Measurements from ENCODE around the gene SRSF11. TPM values are rescaled to one million over a fixed set of nuclear protein-coding genes. Genes with fewer than 3 reads are reported as not detected.
"Not testable (repeated sequence)": the region's sequence is repeated elsewhere in the genome, so short reads cannot be mapped to it uniquely, and the experiment has no call there.

SRSF11 gene
- polyA plus RNA-seq, 3 donors: 325 to 505 (median 435) TPM

GRCh38 chr1:70206833-70207232, 14.3 kb upstream of the SRSF11 start:
- not testable (repeated sequence) for DNase-seq (ENCODE audit: extremely low read depth in 1 of 11, low read depth in 9 of 11, low spot score in 4 of 11)

GRCh38 chr1:70207492-70207891, 13.7 kb upstream of the SRSF11 start:
- DNase-seq (ENCODE audit: extremely low read depth in 1 of 11, low read depth in 9 of 11, low spot score in 4 of 11): no peak

GRCh38 chr1:70208292-70208691, 12.9 kb upstream of the SRSF11 start:
- no peak for DNase-seq (ENCODE audit: extremely low read depth in 1 of 11, low read depth in 9 of 11, low spot score in 4 of 11)

- DNase-seq (ENCODE audit: extremely low read depth in 1 of 11, low read depth in 9 of 11, low spot score in 4 of 11): no peak
Measured at GRCh38 chr1:70210820-70211219, 10.4 kb upstream of the SRSF11 start.

GRCh38 chr1:70211541-70211940, 9.6 kb upstream of the SRSF11 start:
- DNase-seq (ENCODE audit: extremely low read depth in 1 of 11, low read depth in 9 of 11, low spot score in 4 of 11): no peak

- no peak for DNase-seq (ENCODE audit: extremely low read depth in 1 of 11, low read depth in 9 of 11, low spot score in 4 of 11)
Measured at GRCh38 chr1:70220015-70220414, 1.2 kb upstream of the SRSF11 start.

GRCh38 chr1:70220517-70221237, 503 bp upstream of the SRSF11 start:
- no peak for DNase-seq (ENCODE audit: extremely low read depth in 1 of 11, low read depth in 9 of 11, low spot score in 4 of 11)

GRCh38 chr1:70222716-70223235, 1.6 kb downstream of the SRSF11 start:
- DNase-seq (ENCODE audit: extremely low read depth in 1 of 11, low read depth in 9 of 11, low spot score in 4 of 11): no peak

- DNase-seq (ENCODE audit: extremely low read depth in 1 of 11, low read depth in 9 of 11, low spot score in 4 of 11): no peak
Measured at GRCh38 chr1:70224954-70225353, 3.8 kb downstream of the SRSF11 start.

- no peak for DNase-seq (ENCODE audit: extremely low read depth in 1 of 11, low read depth in 9 of 11, low spot score in 4 of 11)
Measured at GRCh38 chr1:70227439-70227838, 6.3 kb downstream of the SRSF11 start.

GRCh38 chr1:70228670-70229069, 7.5 kb downstream of the SRSF11 start:
- no peak for DNase-seq (ENCODE audit: extremely low read depth in 1 of 11, low read depth in 9 of 11, low spot score in 4 of 11)

GRCh38 chr1:70231475-70231874, 10.3 kb downstream of the SRSF11 start:
- DNase-seq (ENCODE audit: extremely low read depth in 1 of 11, low read depth in 9 of 11, low spot score in 4 of 11): no peak

GRCh38 chr1:70234733-70235132, 13.6 kb downstream of the SRSF11 start:
- no peak for DNase-seq (ENCODE audit: extremely low read depth in 1 of 11, low read depth in 9 of 11, low spot score in 4 of 11)

- no peak for DNase-seq (ENCODE audit: extremely low read depth in 1 of 11, low read depth in 9 of 11, low spot score in 4 of 11)
Measured at GRCh38 chr1:70239940-70240339, 18.8 kb downstream of the SRSF11 start.

- DNase-seq (ENCODE audit: extremely low read depth in 1 of 11, low read depth in 9 of 11, low spot score in 4 of 11): no peak
Measured at GRCh38 chr1:70247122-70247521, 25.9 kb downstream of the SRSF11 start.

- no peak for DNase-seq (ENCODE audit: extremely low read depth in 1 of 11, low read depth in 9 of 11, low spot score in 4 of 11)
Measured at GRCh38 chr1:70247768-70248167, 26.6 kb downstream of the SRSF11 start.

- no peak for DNase-seq (ENCODE audit: extremely low read depth in 1 of 11, low read depth in 9 of 11, low spot score in 4 of 11)
Measured at GRCh38 chr1:70248729-70249128, 27.5 kb downstream of the SRSF11 start.

GRCh38 chr1:70256664-70257063, 35.5 kb downstream of the SRSF11 start:
- no peak for DNase-seq (ENCODE audit: extremely low read depth in 1 of 11, low read depth in 9 of 11, low spot score in 4 of 11)

- no peak for DNase-seq (ENCODE audit: extremely low read depth in 1 of 11, low read depth in 9 of 11, low spot score in 4 of 11)
Measured at GRCh38 chr1:70264839-70265238, 43.7 kb downstream of the SRSF11 start.

GRCh38 chr1:70265946-70266345, 44.8 kb downstream of the SRSF11 start:
- no peak for DNase-seq (ENCODE audit: extremely low read depth in 1 of 11, low read depth in 9 of 11, low spot score in 4 of 11)

GRCh38 chr1:70277875-70278274, 56.7 kb downstream of the SRSF11 start:
- no peak for DNase-seq (ENCODE audit: extremely low read depth in 1 of 11, low read depth in 9 of 11, low spot score in 4 of 11)
